GM23338 (cell line): ENCODE data around the gene ZNF469. TPM values are rescaled to one million over a fixed set of nuclear protein-coding genes. Genes with fewer than 3 reads are reported as not detected.

Source experiments
- ATAC-seq: fragments of 200-7000 bp; cut with Tn5 transposase; 3 replicates; pipeline ENCODE4 v1.9.1; 2020
- DNase-seq: peaks from one replicate; pipeline ENCODE4 v3.0.0-alpha.2; 2015; ENCODE audit warnings: low spot score
- H2AFZ ChIP-seq: fragments of 200-600 bp; sonication (generic); 2 replicates; pipeline ENCODE4 v1.8.0; 2016; ENCODE audit warnings: antibody characterized with exemption, mild to moderate bottlenecking, moderate library complexity
- H3F3A ChIP-seq: fragments of 200-600 bp; sonication (generic); replicated peaks from 2 replicates; pipeline ENCODE4 v1.8.0; 2017; ENCODE audit warnings: antibody characterized with exemption, mixed run types, low read depth
- H3K27ac ChIP-seq: fragments of 200-600 bp; sonication (generic); 2 replicates; pipeline ENCODE4 v1.6.1; 2016; ENCODE audit warnings: low read depth
- H3K27me3 ChIP-seq: fragments of 200-600 bp; sonication (generic); 2 replicates; pipeline ENCODE4 v1.8.0; 2016; ENCODE audit warnings: mild to moderate bottlenecking, mixed run types, moderate library complexity; ENCODE audit not compliant: insufficient read depth
- H3K36me3 ChIP-seq: fragments of 200-600 bp; sonication (generic); 2 replicates; pipeline ENCODE4 v1.8.0; 2016; ENCODE audit warnings: mild to moderate bottlenecking; ENCODE audit not compliant: insufficient read depth
- H3K4me1 ChIP-seq: fragments of 200-600 bp; sonication (generic); 2 replicates; pipeline ENCODE4 v1.8.0; 2016; ENCODE audit warnings: mild to moderate bottlenecking, moderate library complexity; ENCODE audit not compliant: insufficient read depth
- H3K4me2 ChIP-seq: fragments of 200-600 bp; sonication (generic); 2 replicates; pipeline ENCODE4 v1.7.1; 2017; ENCODE audit warnings: mixed run types
- H3K4me3 ChIP-seq: fragments of 200-600 bp; sonication (generic); 2 replicates; pipeline ENCODE4 v1.6.1; 2016; ENCODE audit warnings: mixed run types
- H3K79me2 ChIP-seq: fragments of 200-600 bp; sonication (generic); replicated peaks from 2 replicates; pipeline ENCODE4 v1.8.0; 2017; ENCODE audit warnings: mild to moderate bottlenecking; ENCODE audit not compliant: insufficient read depth
- H3K9me2 ChIP-seq: fragments of 200-600 bp; sonication (generic); 2 replicates; pipeline ENCODE4 v1.8.0; 2017; ENCODE audit not compliant: insufficient read depth
- H4K20me1 ChIP-seq: fragments of 200-600 bp; sonication (generic); replicated peaks from 2 replicates; pipeline ENCODE4 v1.8.0; 2017; ENCODE audit warnings: mild to moderate bottlenecking; ENCODE audit not compliant: insufficient read depth
- H3K27ac Mint-ChIP-seq: 2 replicates; pipeline ENCODE4 v1.8.0; 2020; ENCODE audit warnings: inconsistent platforms, mild to moderate bottlenecking, moderate library complexity, mixed read lengths
- H3K27me3 Mint-ChIP-seq: 3 replicates; pipeline ENCODE4 v1.8.0; 2022; ENCODE audit warnings: low read depth, mild to moderate bottlenecking, moderate library complexity, mixed read lengths, inconsistent platforms; ENCODE audit not compliant: insufficient read depth, poor library complexity
- H3K36me3 Mint-ChIP-seq: 3 replicates; pipeline ENCODE4 v1.8.0; 2021; ENCODE audit warnings: low read depth, mild to moderate bottlenecking, inconsistent platforms, moderate library complexity, mixed read lengths
- H3K4me1 Mint-ChIP-seq: 3 replicates; pipeline ENCODE4 v1.8.0; 2020; ENCODE audit warnings: mild to moderate bottlenecking, inconsistent platforms, mixed read lengths
- H3K4me3 Mint-ChIP-seq: 3 replicates; pipeline ENCODE4 v1.8.0; 2021; ENCODE audit warnings: moderate library complexity, mild to moderate bottlenecking, inconsistent platforms, mixed read lengths
- H3K9me3 Mint-ChIP-seq: 3 replicates; pipeline ENCODE4 v1.8.0; 2020; ENCODE audit warnings: moderate library complexity, mild to moderate bottlenecking, inconsistent platforms, mixed read lengths
- CREB1 ChIP-seq: fragments of 250-450 bp; sonication (Bioruptor Pico); IDR thresholded peaks from 2 replicates; pipeline ENCODE4 v1.5.0; 2020; ENCODE audit warnings: low read depth, mild to moderate bottlenecking, moderate library complexity
- EZH2 ChIP-seq: fragments of 200-600 bp; sonication (generic); IDR thresholded peaks from one replicate; pipeline ENCODE4 v1.8.0; 2017; ENCODE audit warnings: antibody characterized with exemption, mild to moderate bottlenecking, low read depth; ENCODE audit not compliant: unreplicated experiment
- EZH2phosphoT487 ChIP-seq: fragments of 200-600 bp; sonication (generic); IDR thresholded peaks from one replicate; pipeline ENCODE4 v1.8.1; 2018; ENCODE audit warnings: antibody characterized with exemption; ENCODE audit not compliant: unreplicated experiment
- JUNB ChIP-seq: IDR thresholded peaks from one replicate; pipeline ENCODE4 v1.6.1; 2016; ENCODE audit warnings: antibody characterized with exemption; ENCODE audit not compliant: unreplicated experiment
- NANOG ChIP-seq: IDR thresholded peaks from 2 replicates; pipeline ENCODE4 v1.6.1; 2016; ENCODE audit warnings: antibody characterized with exemption, borderline replicate concordance
- STAT1 ChIP-seq: IDR thresholded peaks from one replicate; pipeline ENCODE4 v1.6.1; 2016; ENCODE audit warnings: antibody characterized with exemption; ENCODE audit not compliant: unreplicated experiment
- ZNF114 ChIP-seq: fragments of 250-450 bp; sonication (Bioruptor Pico); IDR thresholded peaks from 2 replicates; pipeline ENCODE4 v1.5.0; 2020; ENCODE audit warnings: mild to moderate bottlenecking, moderate library complexity
- ZNF331 ChIP-seq: fragments of 250-450 bp; sonication (Bioruptor Pico); IDR thresholded peaks from 2 replicates; pipeline ENCODE4 v1.5.0; 2020; ENCODE audit warnings: low read depth, mild to moderate bottlenecking, moderate library complexity
- ZNF462 ChIP-seq: fragments of 250-450 bp; sonication (Bioruptor Pico); IDR thresholded peaks from 2 replicates; pipeline ENCODE4 v1.5.0; 2020; ENCODE audit warnings: mild to moderate bottlenecking, moderate library complexity
- polyA plus RNA-seq: library from polyadenylated mRNA; unstranded; fragments of >200 nt; fragmentation: Nextera tagmentation; extraction: Ambion mirVana; gene quantifications from 2 replicates; pipeline ENCODE4 v1.2.1, GENCODE V29; 2016
- total RNA-seq: library from RNA; depleted of rRNA; stranded (reverse); fragments of >200 nt; shearing (Covaris generic); gene quantifications from 2 replicates; pipeline ENCODE4 v1.2.3, GENCODE V29; 2014
- TF ChIP-seq, protein P1 (sequence below), 2 experiments: fragments of 200-600 bp in 1 of 2; sonication (generic) in 1 of 2; conservative IDR thresholded peaks; 2 replicates each; pipeline versions ENCODE4 v1.5.1 to v1.6.1; 2016 to 2017; ENCODE audit warnings: antibody characterized with exemption in 2 of 2, low read depth in 2 of 2, mild to moderate bottlenecking in 2 of 2, moderate library complexity in 1 of 2
- TF ChIP-seq, protein P2 (sequence below): IDR thresholded peaks from one replicate; pipeline ENCODE4 v1.6.1; 2018; ENCODE audit warnings: antibody characterized with exemption; ENCODE audit not compliant: unreplicated experiment

ZNF469 gene
- total and polyA plus RNA-seq, 2 experiments from 2014 or later, result 0.23 to 1.9 TPM

DNA sequence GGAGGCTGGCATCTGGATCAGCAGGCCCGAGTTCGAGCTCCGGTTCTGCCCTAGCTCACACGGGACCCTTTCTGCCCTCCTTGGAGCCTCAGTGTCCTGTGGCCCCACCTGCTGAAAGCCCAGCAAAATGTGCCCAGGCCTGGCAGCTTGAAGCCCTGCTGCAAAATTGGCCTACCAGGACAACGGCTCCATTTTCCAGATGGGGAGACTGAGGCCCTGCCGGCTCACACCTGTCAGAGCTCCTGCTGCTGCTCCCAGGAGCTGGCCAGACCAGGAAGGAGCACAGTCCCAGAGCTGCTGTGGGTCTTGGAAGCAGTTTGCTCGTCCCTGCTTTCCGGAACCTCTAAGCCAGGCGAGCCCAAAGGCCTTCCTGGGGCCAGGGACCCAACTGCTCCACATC is 17.4 kb downstream of the ZNF469 start:
- H3K4me3 Mint-ChIP-seq, result no peak overlapping the region
- H3K4me3 ChIP-seq, result no peak overlapping the region
- no peaks in the 10 kb centered on the region for H3K79me2 ChIP-seq
- H3K9me3 Mint-ChIP-seq, result peaks cover 19% of the 10 kb centered on the region
- H2AFZ ChIP-seq, result no peak overlapping the region
- peaks cover 9% of the 10 kb centered on the region; the same call in 2 of the 3 replicates for H3K36me3 Mint-ChIP-seq
- H3K27me3 Mint-ChIP-seq, result peaks cover 16% of the 10 kb centered on the region
- H3K27ac ChIP-seq, result no peak overlapping the region
- no peaks in the 10 kb centered on the region for H3F3A ChIP-seq
- TF ChIP-seq NANOG (no peak), ZNF462 (no peak), EZH2phosphoT487 (no peak), CREB1 (CRISPR knock-in tag) (no peak), STAT1 (no peak), EZH2 (no peak), ZNF114 (CRISPR knock-in tag) (no peak), JUNB (no peak), ZNF331 (CRISPR knock-in tag) (no peak)
- TF ChIP-seq, protein P1, sequence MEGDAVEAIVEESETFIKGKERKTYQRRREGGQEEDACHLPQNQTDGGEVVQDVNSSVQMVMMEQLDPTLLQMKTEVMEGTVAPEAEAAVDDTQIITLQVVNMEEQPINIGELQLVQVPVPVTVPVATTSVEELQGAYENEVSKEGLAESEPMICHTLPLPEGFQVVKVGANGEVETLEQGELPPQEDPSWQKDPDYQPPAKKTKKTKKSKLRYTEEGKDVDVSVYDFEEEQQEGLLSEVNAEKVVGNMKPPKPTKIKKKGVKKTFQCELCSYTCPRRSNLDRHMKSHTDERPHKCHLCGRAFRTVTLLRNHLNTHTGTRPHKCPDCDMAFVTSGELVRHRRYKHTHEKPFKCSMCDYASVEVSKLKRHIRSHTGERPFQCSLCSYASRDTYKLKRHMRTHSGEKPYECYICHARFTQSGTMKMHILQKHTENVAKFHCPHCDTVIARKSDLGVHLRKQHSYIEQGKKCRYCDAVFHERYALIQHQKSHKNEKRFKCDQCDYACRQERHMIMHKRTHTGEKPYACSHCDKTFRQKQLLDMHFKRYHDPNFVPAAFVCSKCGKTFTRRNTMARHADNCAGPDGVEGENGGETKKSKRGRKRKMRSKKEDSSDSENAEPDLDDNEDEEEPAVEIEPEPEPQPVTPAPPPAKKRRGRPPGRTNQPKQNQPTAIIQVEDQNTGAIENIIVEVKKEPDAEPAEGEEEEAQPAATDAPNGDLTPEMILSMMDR (conservative IDR thresholded peaks at IDR 0.05; ENCODE audit: low read depth in 2 of 2), result no peak
- TF ChIP-seq, protein P2, sequence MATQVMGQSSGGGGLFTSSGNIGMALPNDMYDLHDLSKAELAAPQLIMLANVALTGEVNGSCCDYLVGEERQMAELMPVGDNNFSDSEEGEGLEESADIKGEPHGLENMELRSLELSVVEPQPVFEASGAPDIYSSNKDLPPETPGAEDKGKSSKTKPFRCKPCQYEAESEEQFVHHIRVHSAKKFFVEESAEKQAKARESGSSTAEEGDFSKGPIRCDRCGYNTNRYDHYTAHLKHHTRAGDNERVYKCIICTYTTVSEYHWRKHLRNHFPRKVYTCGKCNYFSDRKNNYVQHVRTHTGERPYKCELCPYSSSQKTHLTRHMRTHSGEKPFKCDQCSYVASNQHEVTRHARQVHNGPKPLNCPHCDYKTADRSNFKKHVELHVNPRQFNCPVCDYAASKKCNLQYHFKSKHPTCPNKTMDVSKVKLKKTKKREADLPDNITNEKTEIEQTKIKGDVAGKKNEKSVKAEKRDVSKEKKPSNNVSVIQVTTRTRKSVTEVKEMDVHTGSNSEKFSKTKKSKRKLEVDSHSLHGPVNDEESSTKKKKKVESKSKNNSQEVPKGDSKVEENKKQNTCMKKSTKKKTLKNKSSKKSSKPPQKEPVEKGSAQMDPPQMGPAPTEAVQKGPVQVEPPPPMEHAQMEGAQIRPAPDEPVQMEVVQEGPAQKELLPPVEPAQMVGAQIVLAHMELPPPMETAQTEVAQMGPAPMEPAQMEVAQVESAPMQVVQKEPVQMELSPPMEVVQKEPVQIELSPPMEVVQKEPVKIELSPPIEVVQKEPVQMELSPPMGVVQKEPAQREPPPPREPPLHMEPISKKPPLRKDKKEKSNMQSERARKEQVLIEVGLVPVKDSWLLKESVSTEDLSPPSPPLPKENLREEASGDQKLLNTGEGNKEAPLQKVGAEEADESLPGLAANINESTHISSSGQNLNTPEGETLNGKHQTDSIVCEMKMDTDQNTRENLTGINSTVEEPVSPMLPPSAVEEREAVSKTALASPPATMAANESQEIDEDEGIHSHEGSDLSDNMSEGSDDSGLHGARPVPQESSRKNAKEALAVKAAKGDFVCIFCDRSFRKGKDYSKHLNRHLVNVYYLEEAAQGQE, result no peak
- H4K20me1 ChIP-seq, result no peaks in the 10 kb centered on the region
- no peak overlapping the region for H3K27ac Mint-ChIP-seq
- ATAC-seq (no peak), DNase-seq (no peak)
- no peaks in the 10 kb centered on the region for H3K4me1 ChIP-seq
- no peaks in the 10 kb centered on the region for H3K27me3 ChIP-seq
- no peaks in the 10 kb centered on the region for H3K36me3 ChIP-seq
- H3K4me2 ChIP-seq, result no peak overlapping the region
- 0 out of 3 replicates have a peak, but pooled peaks cover 4% of the 10 kb centered on the region for H3K4me1 Mint-ChIP-seq
- H3K9me2 ChIP-seq, result no peaks in the 10 kb centered on the region
